HepG2 (cell line): ENCODE results near the gene TADA3. TPM values are rescaled to one million over a fixed set of nuclear protein-coding genes. Genes with fewer than 3 reads are reported as not detected.

Source experiments
- CTCF ChIP-seq: sonication (generic); formaldehyde crosslinking; IDR thresholded peaks from 2 replicates; pipeline ENCODE4 v1.5.0; 2020; ENCODE audit warnings: mild to moderate bottlenecking, missing genetic modification reagents, moderate library complexity
- DPF2 ChIP-seq: sonication (generic); formaldehyde crosslinking; IDR thresholded peaks from 2 replicates; pipeline ENCODE4 v1.4.0; 2020; ENCODE audit warnings: mild to moderate bottlenecking, low read depth, missing genetic modification reagents, borderline replicate concordance
- ETV5 ChIP-seq: IDR thresholded peaks from 2 replicates; pipeline ENCODE4 v1.6.1; 2018; ENCODE audit warnings: missing biosample characterization, missing genetic modification reagents, inconsistent platforms, borderline replicate concordance
- GMEB1 ChIP-seq: sonication (generic); formaldehyde crosslinking; IDR thresholded peaks from 2 replicates; pipeline ENCODE4 v1.5.1; 2020; ENCODE audit warnings: missing genetic modification reagents, mild to moderate bottlenecking, borderline replicate concordance
- HIC2 ChIP-seq: sonication (generic); formaldehyde crosslinking; IDR thresholded peaks from 2 replicates; pipeline ENCODE4 v1.9.0; 2022; ENCODE audit warnings: low read depth, missing genetic modification reagents
- MAX ChIP-seq: IDR thresholded peaks from 2 replicates; pipeline ENCODE4 v1.6.1; 2012; ENCODE audit warnings: inconsistent platforms
- PAWR ChIP-seq: sonication (generic); formaldehyde crosslinking; IDR thresholded peaks from 2 replicates; pipeline ENCODE4 v1.4.0; 2020; ENCODE audit warnings: missing genetic modification reagents, mild to moderate bottlenecking, borderline replicate concordance
- PHF21A ChIP-seq: sonication (generic); formaldehyde crosslinking; IDR thresholded peaks from 2 replicates; pipeline ENCODE4 v1.5.0; 2020; ENCODE audit warnings: mild to moderate bottlenecking, missing genetic modification reagents
- RCOR2 ChIP-seq: IDR thresholded peaks from 2 replicates; pipeline ENCODE4 v1.6.1; 2016; ENCODE audit warnings: missing biosample characterization, missing genetic modification reagents
- SMYD3 ChIP-seq: sonication (generic); formaldehyde crosslinking; IDR thresholded peaks from 2 replicates; pipeline ENCODE4 v1.8.1; 2023; ENCODE audit warnings: mild to moderate bottlenecking, missing genetic modification reagents
- THAP9 ChIP-seq: sonication (generic); formaldehyde crosslinking; IDR thresholded peaks from 2 replicates; pipeline ENCODE4; 2020; ENCODE audit warnings: missing genetic modification reagents, mild to moderate bottlenecking, borderline replicate concordance
- ZBTB2 ChIP-seq: sonication (generic); formaldehyde crosslinking; IDR thresholded peaks from 2 replicates; pipeline ENCODE4 v1.8.0; 2022; ENCODE audit warnings: low read depth, missing genetic modification reagents
- ZNF343 ChIP-seq: sonication (generic); formaldehyde crosslinking; IDR thresholded peaks from 2 replicates; pipeline ENCODE4 v1.4.0; 2020; ENCODE audit warnings: mild to moderate bottlenecking, missing genetic modification reagents
- ZNF709 ChIP-seq: sonication (generic); formaldehyde crosslinking; IDR thresholded peaks from 2 replicates; pipeline ENCODE4 v1.5.0; 2020; ENCODE audit warnings: mild to moderate bottlenecking, missing genetic modification reagents
- ZNF891 ChIP-seq: sonication (generic); formaldehyde crosslinking; IDR thresholded peaks from 2 replicates; pipeline ENCODE4 v1.5.0; 2020; ENCODE audit warnings: mild to moderate bottlenecking, missing genetic modification reagents
- polyA plus RNA-seq, 8 experiments: library from polyadenylated mRNA; depleted of rRNA in 3 of 8; stranded (reverse) in 7 of 8; unstranded in 1 of 8; fragments of >200 nt; fragmentation: Illumina TruSeq in 4 of 8; extraction: Trizol in 4 of 8; gene quantifications; 2 replicates each; pipeline versions ENCODE4 v1.2.1 to v1.2.3, GENCODE V29; 2011 to 2016; ENCODE audit warnings: low read depth in 4 of 8, missing spikeins in 1 of 8, mixed read lengths in 1 of 8; ENCODE audit not compliant: insufficient read depth in 1 of 8
- total RNA-seq, 5 experiments: library from RNA; depleted of rRNA; stranded (reverse); fragments of >200 nt; fragmentation: Illumina TruSeq; extraction: Trizol; gene quantifications; 2 replicates each; pipeline ENCODE4 v1.2.3, GENCODE V29; 2016; ENCODE audit warnings: low read depth in 1 of 5

TADA3 gene
- total and polyA plus RNA-seq, 2 of the 13 experiments (the other 11 are each of a cell fraction or from before 2014, with no cell fraction given), result 32.1 to 37.1 TPM

- TF ChIP-seq PHF21A (peak; percentile 49; the same call in 1 of the 2 replicates), RCOR2 (CRISPR knock-in tag) (no peak), ZNF891 (CRISPR knock-in tag) (0 out of 2 replicates have a peak, but pooled peaks have one; percentile 49), ETV5 (CRISPR knock-in tag) (peak; percentile 72; the same call in 1 of the 2 replicates), GMEB1 (CRISPR knock-in tag) (peak; percentile 53; the same call in 1 of the 2 replicates), CTCF (CRISPR knock-in tag) (peak; percentile 33), ZBTB2 (0 out of 2 replicates have a peak, but pooled peaks have one; percentile 27), SMYD3 (CRISPR knock-in tag) (peak; percentile 42; the same call in 1 of the 2 replicates), THAP9 (CRISPR knock-in tag) (peak; percentile 56; the same call in 1 of the 2 replicates), DPF2 (CRISPR knock-in tag) (0 out of 2 replicates have a peak, but pooled peaks have one; percentile 21), ZNF343 (CRISPR knock-in tag) (peak; percentile 73; the same call in 1 of the 2 replicates), ZNF709 (CRISPR knock-in tag) (no peak), HIC2 (CRISPR knock-in tag) (peak; percentile 92), MAX (peak; percentile 87), PAWR (CRISPR knock-in tag) (peak; percentile 86; the same call in 1 of the 2 replicates)
Observed at GRCh38 chr3:9749645-9750555, 42.4 kb downstream of the TADA3 start, which contains the start of gene OGG1 (continued).
